Hepatocyte (in vitro differentiated cells): Measurements from ENCODE around the gene ERCC3. TPM values are rescaled to one million over a fixed set of nuclear protein-coding genes. Genes with fewer than 3 reads are reported as not detected.

ENCODE experiments used
- DNase-seq: peaks from one replicate; pipeline ENCODE4 v3.0.0-alpha.2; 2016; ENCODE audit warnings: low spot score
- H2AFZ ChIP-seq: fragments of 200-600 bp; sonication (generic); 2 replicates; pipeline ENCODE4 v1.6.0; 2016; ENCODE audit warnings: antibody characterized with exemption, mild to moderate bottlenecking
- H3K27ac ChIP-seq: fragments of 200-600 bp; sonication (generic); 2 replicates; pipeline ENCODE4 v1.5.1; 2016; ENCODE audit warnings: mild to moderate bottlenecking
- H3K27me3 ChIP-seq: fragments of 200-600 bp; sonication (generic); 2 replicates; pipeline ENCODE4 v1.6.1; 2016
- H3K36me3 ChIP-seq: fragments of 200-600 bp; sonication (generic); replicated peaks from 2 replicates; pipeline ENCODE4 v1.5.1; 2016; ENCODE audit warnings: low read depth; ENCODE audit not compliant: insufficient read depth
- H3K4me1 ChIP-seq: fragments of 200-600 bp; sonication (generic); 2 replicates; pipeline ENCODE4 v1.5.1; 2016; ENCODE audit warnings: mild to moderate bottlenecking, moderate library complexity; ENCODE audit not compliant: insufficient read depth
- H3K4me2 ChIP-seq: fragments of 200-600 bp; sonication (generic); 2 replicates; pipeline ENCODE4 v1.6.0; 2016
- H3K4me3 ChIP-seq: fragments of 200-600 bp; sonication (generic); 2 replicates; pipeline ENCODE4 v1.5.1; 2016; ENCODE audit warnings: mild to moderate bottlenecking
- H3K79me2 ChIP-seq: fragments of 200-600 bp; sonication (generic); 2 replicates; pipeline ENCODE4 v1.6.0; 2017; ENCODE audit warnings: mild to moderate bottlenecking
- H3K9me2 ChIP-seq: fragments of 200-600 bp; sonication (generic); replicated peaks from 2 replicates; pipeline ENCODE4 v1.6.0; 2017; ENCODE audit warnings: mild to moderate bottlenecking; ENCODE audit not compliant: insufficient read depth
- H3K9me3 ChIP-seq: fragments of 200-600 bp; sonication (generic); 2 replicates; pipeline ENCODE4 v1.5.1; 2016; ENCODE audit warnings: low read depth, mild to moderate bottlenecking
- H4K20me1 ChIP-seq: fragments of 200-600 bp; sonication (generic); 2 replicates; pipeline ENCODE4 v1.6.0; 2016; ENCODE audit warnings: mild to moderate bottlenecking; ENCODE audit not compliant: insufficient read depth, poor library complexity, severe bottlenecking
- EZH2 ChIP-seq: fragments of 200-600 bp; sonication (generic); IDR thresholded peaks from 2 replicates; pipeline ENCODE4 v1.6.1; 2016; ENCODE audit warnings: antibody characterized with exemption, mild to moderate bottlenecking, borderline replicate concordance
- EZH2phosphoT487 ChIP-seq: fragments of 200-600 bp; sonication (generic); IDR thresholded peaks from one replicate; pipeline ENCODE4 v1.6.1; 2018; ENCODE audit warnings: antibody characterized with exemption, mild to moderate bottlenecking, low read depth, moderate library complexity; ENCODE audit not compliant: unreplicated experiment, severe bottlenecking
- WGBS: methylation state at CpG from one replicate; pipeline ENCODE4 v1.1.6; 2016; ENCODE audit warnings: low lambda C conversion rate; ENCODE audit errors: missing lambda C conversion rate; 5-methylcytosine and 5-hydroxymethylcytosine counted together
- polyA plus RNA-seq: library from polyadenylated mRNA; unstranded; fragments of >200 nt; fragmentation: Nextera tagmentation; extraction: Ambion mirVana; gene quantifications from 2 replicates; pipeline ENCODE4 v1.2.1, GENCODE V29; 2016
- total RNA-seq: library from RNA; depleted of rRNA; stranded (reverse); fragments of >200 nt; gene quantifications from 2 replicates; pipeline ENCODE4 v1.2.3, GENCODE V29; 2014
- TF ChIP-seq, protein P1 (sequence below): fragments of 200-600 bp; sonication (generic); IDR thresholded peaks from 2 replicates; pipeline ENCODE4 v1.5.1; 2016; ENCODE audit warnings: antibody characterized with exemption, mild to moderate bottlenecking; ENCODE audit not compliant: poor library complexity

Gene ERCC3
- total and polyA plus RNA-seq, 2 experiments from 2014 or later = 40.7 to 43.5 TPM

DNA sequence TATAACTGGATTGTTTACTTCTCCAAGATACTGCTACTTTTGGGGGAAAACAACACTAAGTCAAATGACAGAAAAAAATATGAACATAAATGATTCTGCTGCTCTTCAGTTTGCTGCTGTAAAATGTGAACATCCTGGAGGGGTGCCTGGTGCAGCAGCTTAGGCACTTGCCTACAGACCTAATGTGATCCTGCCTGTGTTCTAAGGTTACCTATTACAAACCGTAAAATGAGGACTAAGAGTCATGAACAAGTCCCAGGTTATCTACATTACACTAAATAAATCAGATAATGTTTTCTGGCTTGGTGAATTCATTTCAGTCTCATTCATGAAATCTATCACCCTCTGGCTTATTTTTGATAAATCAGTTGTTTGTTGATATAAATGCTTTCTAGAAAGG lies 38.4 kb upstream of the ERCC3 start:
- Histone ChIP-seq H2AFZ (no peak overlapping the region), H3K36me3 (no peaks in the 10 kb centered on the region), H3K4me2 (no peak overlapping the region), H3K4me3 (no peak overlapping the region), H3K27me3 (no peaks in the 10 kb centered on the region), H3K4me1 (no peaks in the 10 kb centered on the region), H3K9me3 (no peaks in the 10 kb centered on the region), H3K27ac (no peak overlapping the region), H3K9me2 (no peaks in the 10 kb centered on the region), H3K79me2 (no peaks in the 10 kb centered on the region), H4K20me1 (no peaks in the 10 kb centered on the region)
- WGBS = 81% methylated on average over 1 of the region's 1 CpG
- DNase-seq = no peak
- no peak for TF ChIP-seq EZH2
- TF ChIP-seq, protein P1, sequence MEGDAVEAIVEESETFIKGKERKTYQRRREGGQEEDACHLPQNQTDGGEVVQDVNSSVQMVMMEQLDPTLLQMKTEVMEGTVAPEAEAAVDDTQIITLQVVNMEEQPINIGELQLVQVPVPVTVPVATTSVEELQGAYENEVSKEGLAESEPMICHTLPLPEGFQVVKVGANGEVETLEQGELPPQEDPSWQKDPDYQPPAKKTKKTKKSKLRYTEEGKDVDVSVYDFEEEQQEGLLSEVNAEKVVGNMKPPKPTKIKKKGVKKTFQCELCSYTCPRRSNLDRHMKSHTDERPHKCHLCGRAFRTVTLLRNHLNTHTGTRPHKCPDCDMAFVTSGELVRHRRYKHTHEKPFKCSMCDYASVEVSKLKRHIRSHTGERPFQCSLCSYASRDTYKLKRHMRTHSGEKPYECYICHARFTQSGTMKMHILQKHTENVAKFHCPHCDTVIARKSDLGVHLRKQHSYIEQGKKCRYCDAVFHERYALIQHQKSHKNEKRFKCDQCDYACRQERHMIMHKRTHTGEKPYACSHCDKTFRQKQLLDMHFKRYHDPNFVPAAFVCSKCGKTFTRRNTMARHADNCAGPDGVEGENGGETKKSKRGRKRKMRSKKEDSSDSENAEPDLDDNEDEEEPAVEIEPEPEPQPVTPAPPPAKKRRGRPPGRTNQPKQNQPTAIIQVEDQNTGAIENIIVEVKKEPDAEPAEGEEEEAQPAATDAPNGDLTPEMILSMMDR = no peak
- no peak for TF ChIP-seq EZH2phosphoT487

DNA sequence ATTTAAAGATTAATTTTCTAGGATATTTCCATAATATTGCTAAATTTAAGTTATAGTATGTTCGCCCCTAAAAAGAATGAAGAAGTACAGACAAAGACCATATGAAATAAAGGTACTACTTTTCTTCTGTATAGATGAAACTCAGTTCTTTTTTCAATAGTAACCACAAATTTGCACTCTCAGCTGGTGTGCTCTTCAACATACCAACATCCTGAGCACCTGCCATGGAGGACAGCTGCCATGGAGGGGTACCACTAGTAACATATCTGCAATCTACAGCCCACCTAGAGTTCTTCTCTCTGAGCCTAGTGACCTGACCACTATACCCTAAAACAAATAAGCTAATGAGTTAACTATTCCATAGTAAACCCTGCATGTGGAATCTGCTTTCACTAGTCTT lies 36.8 kb upstream of the ERCC3 start:
- Histone ChIP-seq H3K36me3 (no peaks in the 10 kb centered on the region), H3K9me2 (no peaks in the 10 kb centered on the region), H3K4me2 (no peak overlapping the region), H3K9me3 (no peaks in the 10 kb centered on the region), H4K20me1 (no peaks in the 10 kb centered on the region), H2AFZ (no peak overlapping the region), H3K4me1 (no peaks in the 10 kb centered on the region), H3K4me3 (no peak overlapping the region), H3K79me2 (no peaks in the 10 kb centered on the region), H3K27me3 (no peaks in the 10 kb centered on the region), H3K27ac (no peak overlapping the region)
- DNase-seq = no peak
- WGBS = 89% methylated on average over 1 of the region's 1 CpG
- TF ChIP-seq, protein P1 = no peak
- TF ChIP-seq EZH2 (no peak), EZH2phosphoT487 (no peak)

DNA sequence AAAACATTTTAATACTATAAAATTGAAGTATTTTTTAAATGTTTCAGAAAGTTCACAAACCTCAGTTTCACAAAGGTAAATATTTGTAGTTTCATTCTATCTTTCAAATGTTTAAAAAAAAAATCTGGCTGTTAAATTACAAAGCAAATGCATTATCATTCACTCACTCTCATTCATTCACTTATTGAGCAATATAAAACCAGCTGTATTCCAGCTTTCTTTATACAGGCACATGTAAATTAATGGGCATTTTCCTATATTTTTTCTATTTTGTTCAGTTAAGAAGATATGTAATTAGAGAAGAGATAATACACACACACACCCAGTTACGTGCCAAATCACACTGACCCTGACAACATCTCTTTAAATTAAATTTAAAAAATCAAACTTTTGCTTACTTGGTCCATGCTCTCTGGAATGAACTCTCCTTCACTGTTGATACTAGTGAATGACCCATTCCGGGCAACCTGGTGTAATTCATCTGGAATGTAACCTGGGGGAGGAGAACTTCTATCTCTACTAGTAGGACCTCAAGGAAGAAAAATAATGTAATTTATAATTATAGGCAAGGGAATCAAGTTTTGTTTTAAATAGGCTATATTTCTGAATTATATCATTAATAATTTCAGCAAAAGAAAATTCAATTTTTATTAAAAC lies 32.5 kb upstream of the ERCC3 start:
- Histone ChIP-seq H3K9me2 (no peaks in the 10 kb centered on the region), H3K4me3 (no peak overlapping the region), H3K4me2 (no peak overlapping the region), H3K36me3 (no peaks in the 10 kb centered on the region), H3K79me2 (no peaks in the 10 kb centered on the region), H3K4me1 (no peaks in the 10 kb centered on the region), H4K20me1 (no peaks in the 10 kb centered on the region), H3K27ac (no peak overlapping the region), H3K9me3 (no peaks in the 10 kb centered on the region), H2AFZ (no peak overlapping the region), H3K27me3 (no peaks in the 10 kb centered on the region)
- no peak for DNase-seq
- 83% methylated on average over 2 of the region's 2 CpGs for WGBS
- TF ChIP-seq EZH2 (no peak), EZH2phosphoT487 (no peak)
- TF ChIP-seq, protein P1 = no peak

DNA sequence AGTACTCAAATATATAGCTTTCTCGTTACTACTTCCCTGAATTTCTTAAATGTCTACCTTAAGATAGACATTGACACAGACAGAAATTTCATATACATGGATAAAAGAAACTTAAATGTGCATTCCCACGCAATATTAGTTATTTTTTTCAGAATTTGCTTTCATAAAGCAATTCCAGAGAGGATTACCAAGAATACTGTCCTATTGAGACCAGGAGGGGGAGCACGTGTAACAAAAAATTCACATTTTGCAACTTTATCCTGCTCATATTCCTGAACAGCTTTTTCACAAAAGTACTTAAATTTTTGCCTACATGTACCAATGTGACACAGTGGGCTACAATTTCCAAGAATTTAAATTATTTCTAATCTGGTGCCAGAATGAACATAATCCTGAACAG lies 30.7 kb upstream of the ERCC3 start:
- DNase-seq = peak; percentile 58
- 63% methylated on average over 3 of the region's 3 CpGs for WGBS
- H3K36me3 ChIP-seq = no peaks in the 10 kb centered on the region

More for the DNA sequence above, 30.7 kb upstream of the ERCC3 start:
- Histone ChIP-seq H3K9me3 (no peaks in the 10 kb centered on the region), H3K27ac (no peak overlapping the region), H3K4me1 (no peaks in the 10 kb centered on the region), H3K79me2 (no peaks in the 10 kb centered on the region), H3K9me2 (no peaks in the 10 kb centered on the region), H4K20me1 (no peaks in the 10 kb centered on the region), H2AFZ (no peak overlapping the region), H3K4me2 (no peak overlapping the region), H3K4me3 (no peak overlapping the region), H3K27me3 (no peaks in the 10 kb centered on the region)
- TF ChIP-seq, protein P1 = peak; percentile 72
- TF ChIP-seq EZH2 = no peak
- no peak for TF ChIP-seq EZH2phosphoT487
